Uterus (tissue), 2 donors: Measurements from ENCODE around the gene PRR3.

ENCODE experiments used
- POLR2A ChIP-seq, 2 donors: fragments of 450-650 bp; IDR thresholded peaks; one replicate each; pipeline ENCODE4 v1.6.1; 2016; ENCODE audit warnings: antibody characterized with exemption in 2 of 2, mild to moderate bottlenecking in 1 of 2, moderate library complexity in 1 of 2
- TF ChIP-seq, protein P1 (sequence below), 4 experiments: fragments of 200-600 bp in 2 of 4; fragments of 450-650 bp in 2 of 4; sonication (generic) in 2 of 4; IDR thresholded peaks; one replicate each; pipeline ENCODE4 v1.5.1; 2016 to 2019; ENCODE audit warnings: antibody characterized with exemption in 4 of 4, mild to moderate bottlenecking in 2 of 4, moderate library complexity in 1 of 4

DNA sequence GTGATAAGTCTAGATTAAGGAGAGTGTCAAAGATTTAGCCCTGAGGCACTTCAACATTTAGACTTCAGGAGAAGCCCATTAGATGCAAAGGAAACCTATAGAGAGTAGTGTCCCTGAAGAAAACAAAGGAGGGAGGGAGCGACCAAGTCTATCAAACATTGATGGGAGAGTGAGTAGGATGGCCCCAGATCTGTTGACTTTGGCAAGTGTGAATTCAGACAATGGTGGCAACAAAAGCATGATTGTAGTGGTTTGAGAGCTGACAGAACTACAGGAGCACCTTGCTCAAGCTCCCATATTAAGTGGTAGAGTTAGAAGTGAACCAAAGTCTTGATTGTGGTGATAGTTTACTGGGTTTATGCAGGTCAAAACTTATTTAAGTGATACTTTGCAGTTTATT, 13.2 kb downstream of the PRR3 start:
- TF ChIP-seq, protein P1, sequence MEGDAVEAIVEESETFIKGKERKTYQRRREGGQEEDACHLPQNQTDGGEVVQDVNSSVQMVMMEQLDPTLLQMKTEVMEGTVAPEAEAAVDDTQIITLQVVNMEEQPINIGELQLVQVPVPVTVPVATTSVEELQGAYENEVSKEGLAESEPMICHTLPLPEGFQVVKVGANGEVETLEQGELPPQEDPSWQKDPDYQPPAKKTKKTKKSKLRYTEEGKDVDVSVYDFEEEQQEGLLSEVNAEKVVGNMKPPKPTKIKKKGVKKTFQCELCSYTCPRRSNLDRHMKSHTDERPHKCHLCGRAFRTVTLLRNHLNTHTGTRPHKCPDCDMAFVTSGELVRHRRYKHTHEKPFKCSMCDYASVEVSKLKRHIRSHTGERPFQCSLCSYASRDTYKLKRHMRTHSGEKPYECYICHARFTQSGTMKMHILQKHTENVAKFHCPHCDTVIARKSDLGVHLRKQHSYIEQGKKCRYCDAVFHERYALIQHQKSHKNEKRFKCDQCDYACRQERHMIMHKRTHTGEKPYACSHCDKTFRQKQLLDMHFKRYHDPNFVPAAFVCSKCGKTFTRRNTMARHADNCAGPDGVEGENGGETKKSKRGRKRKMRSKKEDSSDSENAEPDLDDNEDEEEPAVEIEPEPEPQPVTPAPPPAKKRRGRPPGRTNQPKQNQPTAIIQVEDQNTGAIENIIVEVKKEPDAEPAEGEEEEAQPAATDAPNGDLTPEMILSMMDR (IDR thresholded peaks at IDR 0.05): no peak
- no peak for TF ChIP-seq POLR2A (IDR thresholded peaks at IDR 0.05)
